Activated T-cell treated with anti-CD3 and anti-CD28 coated beads, Interleukin-2, amount 50 U/mL, for 1 hour (primary cell): ENCODE data around the gene TSPAN2.

ENCODE experiments used
- DNase-seq: peaks from one replicate; pipeline ENCODE4 v3.0.0-alpha.2; 2020

TSPAN2 gene

GRCh38 chr1:115112496-115113375 lies 23.4 kb upstream of the TSPAN2 start:
- peak; percentile 73 for DNase-seq

- DNase-seq: no peak
These were observed 18.4 kb upstream of the TSPAN2 start for GRCh38 chr1:115107516-115108260.

GRCh38 chr1:115105831-115106230 lies 16.5 kb upstream of the TSPAN2 start:
- no peak for DNase-seq

GRCh38 chr1:115099693-115100050 lies 10.4 kb upstream of the TSPAN2 start:
- DNase-seq: no peak

- DNase-seq: peak; percentile 68
These were observed 9.8 kb upstream of the TSPAN2 start for GRCh38 chr1:115098979-115099692.

- DNase-seq: no peak
These were observed 2.9 kb upstream of the TSPAN2 start for GRCh38 chr1:115092175-115092574.

GRCh38 chr1:115091572-115091971 lies 2.3 kb upstream of the TSPAN2 start:
- no peak for DNase-seq

- no peak for DNase-seq
These were observed 1.7 kb upstream of the TSPAN2 start for GRCh38 chr1:115090956-115091355.

- no peak for DNase-seq
These were observed 1.2 kb upstream of the TSPAN2 start for GRCh38 chr1:115090540-115090939.

- no peak for DNase-seq
These were observed 835 bp upstream of the TSPAN2 start for GRCh38 chr1:115090186-115090490.

GRCh38 chr1:115088871-115089419 lies 358 bp downstream of the TSPAN2 start:
- DNase-seq: no peak

GRCh38 chr1:115088115-115088778 lies 1.1 kb downstream of the TSPAN2 start:
- DNase-seq: no peak

GRCh38 chr1:115086176-115086830 lies 3.0 kb downstream of the TSPAN2 start:
- DNase-seq: no peak

- no peak for DNase-seq
These were observed 4.3 kb downstream of the TSPAN2 start for GRCh38 chr1:115084902-115085511.

GRCh38 chr1:115082949-115083348 lies 6.4 kb downstream of the TSPAN2 start:
- DNase-seq: no peak

- DNase-seq: no peak
These were observed 10.6 kb downstream of the TSPAN2 start for GRCh38 chr1:115078708-115079107.

- no peak for DNase-seq
These were observed 11.3 kb downstream of the TSPAN2 start for GRCh38 chr1:115077984-115078330.

GRCh38 chr1:115077286-115077983 lies 11.9 kb downstream of the TSPAN2 start:
- no peak for DNase-seq

GRCh38 chr1:115076384-115076915 lies 12.9 kb downstream of the TSPAN2 start:
- no peak for DNase-seq

- DNase-seq: no peak
These were observed 14.3 kb downstream of the TSPAN2 start for GRCh38 chr1:115074839-115075534.
